AG09319 (cell line): ENCODE results near the gene CUL5.
"Not testable (repeated sequence)": the region's sequence is repeated elsewhere in the genome, so short reads cannot be mapped to it uniquely, and the experiment has no call there.

Source experiments
- DNase-seq: peaks from one replicate; pipeline ENCODE4 v3.0.0-alpha.2; 2010; ENCODE audit warnings: low read depth; ENCODE audit errors: extremely low read depth
- CTCF ChIP-seq: IDR thresholded peaks from 2 replicates; pipeline ENCODE4 v1.5.1; 2011; ENCODE audit warnings: low read depth, mild to moderate bottlenecking, inconsistent platforms, low read length, moderate library complexity

CUL5 gene

GRCh38 chr11:108128772-108129171 lies 120.1 kb downstream of the CUL5 start:
- DNase-seq = no peak
- TF ChIP-seq CTCF = no peak

GRCh38 chr11:108131993-108132392 lies 123.3 kb downstream of the CUL5 start:
- DNase-seq = no peak
- TF ChIP-seq CTCF = no peak

GRCh38 chr11:108132993-108133538 lies 124.4 kb downstream of the CUL5 start:
- DNase-seq = not testable (repeated sequence)

- TF ChIP-seq CTCF = peak; percentile 22
- DNase-seq = no peak
Measured at GRCh38 chr11:108135845-108136544, 127.3 kb downstream of the CUL5 start.

- TF ChIP-seq CTCF = no peak
- no peak for DNase-seq
Measured at GRCh38 chr11:108137212-108137611, 128.5 kb downstream of the CUL5 start.

GRCh38 chr11:108142304-108142703 lies 133.6 kb downstream of the CUL5 start:
- DNase-seq = no peak
- no peak for TF ChIP-seq CTCF

GRCh38 chr11:108144615-108145014 lies 135.9 kb downstream of the CUL5 start:
- no peak for TF ChIP-seq CTCF
- DNase-seq = no peak

GRCh38 chr11:108147150-108147549 lies 138.5 kb downstream of the CUL5 start:
- no peak for TF ChIP-seq CTCF
- DNase-seq = no peak
